IMR-90 (cell line): Measurements from ENCODE around the gene MYO5A.

Experiments
- CEBPB ChIP-seq: IDR thresholded peaks from 2 replicates; pipeline ENCODE4 v1.6.1; 2012; ENCODE audit warnings: low read depth, low read length, improper control_type of control experiment
- MAFK ChIP-seq: IDR thresholded peaks from 2 replicates; pipeline ENCODE4 v1.6.1; 2012; ENCODE audit warnings: low read depth, low read length, improper control_type of control experiment
- MAZ ChIP-seq: IDR thresholded peaks from 2 replicates; pipeline ENCODE4 v1.6.1; 2012; ENCODE audit warnings: low read depth, mild to moderate bottlenecking, low read length, improper control_type of control experiment, moderate library complexity, borderline replicate concordance
- POLR2A ChIP-seq: IDR thresholded peaks from 2 replicates; pipeline ENCODE4 v1.6.1; 2012; ENCODE audit warnings: mild to moderate bottlenecking, low read depth, low read length
- RAD21 ChIP-seq: IDR thresholded peaks from 2 replicates; pipeline ENCODE4 v1.6.1; 2012; ENCODE audit warnings: low read length, improper control_type of control experiment
- RCOR1 ChIP-seq: IDR thresholded peaks from 2 replicates; pipeline ENCODE4 v1.6.1; 2012; ENCODE audit warnings: mild to moderate bottlenecking, low read length, improper control_type of control experiment; ENCODE audit not compliant: insufficient replicate concordance
- RFX5 ChIP-seq: IDR thresholded peaks from 2 replicates; pipeline ENCODE4 v1.8.0; 2012; ENCODE audit warnings: low read depth, mild to moderate bottlenecking, low read length, moderate library complexity
- TF ChIP-seq, protein P1 (sequence below): conservative IDR thresholded peaks from 2 replicates; pipeline ENCODE4 v1.5.1; 2012; ENCODE audit warnings: mild to moderate bottlenecking, low read depth, low read length, improper control_type of control experiment

DNA sequence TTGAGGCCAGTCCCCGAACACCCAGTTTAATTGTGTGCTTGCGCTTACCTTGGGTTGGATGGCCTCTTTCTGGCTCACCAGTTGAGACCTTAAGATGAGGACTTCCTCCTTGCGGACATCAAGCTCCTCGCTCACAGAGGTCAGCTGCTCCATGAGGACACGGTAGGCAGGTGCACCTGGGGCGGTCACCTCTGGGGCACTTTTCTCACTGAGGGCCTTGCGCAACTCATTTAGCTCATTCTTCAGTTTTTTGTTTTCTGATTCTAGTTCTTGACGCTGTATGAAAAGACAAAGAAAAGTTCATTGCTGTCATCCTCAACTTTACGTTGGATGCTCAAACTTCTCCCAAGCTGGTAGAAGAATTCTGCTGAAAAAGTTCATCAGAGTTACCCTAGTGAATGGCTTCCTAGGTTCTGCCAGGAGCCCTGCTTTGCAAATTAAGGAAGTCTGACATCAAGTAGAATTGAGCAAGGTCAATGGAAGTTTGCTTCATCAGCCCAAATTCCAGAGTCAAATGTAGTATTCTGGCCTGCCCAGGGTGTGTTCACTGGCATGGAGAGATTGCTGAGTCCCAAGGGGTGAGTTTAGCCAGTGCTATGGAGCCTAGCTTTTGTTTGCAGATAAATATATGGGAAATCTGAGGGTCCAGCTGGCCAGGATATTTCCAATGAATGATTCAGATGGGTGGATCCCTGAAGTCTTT is 177.3 kb downstream of the MYO5A start:
- TF ChIP-seq RAD21 (no peak), MAFK (no peak), POLR2A (no peak), MAZ (no peak), RFX5 (no peak), RCOR1 (no peak), CEBPB (peak; percentile 49; the same call in 1 of the 2 replicates)
- TF ChIP-seq, protein P1, sequence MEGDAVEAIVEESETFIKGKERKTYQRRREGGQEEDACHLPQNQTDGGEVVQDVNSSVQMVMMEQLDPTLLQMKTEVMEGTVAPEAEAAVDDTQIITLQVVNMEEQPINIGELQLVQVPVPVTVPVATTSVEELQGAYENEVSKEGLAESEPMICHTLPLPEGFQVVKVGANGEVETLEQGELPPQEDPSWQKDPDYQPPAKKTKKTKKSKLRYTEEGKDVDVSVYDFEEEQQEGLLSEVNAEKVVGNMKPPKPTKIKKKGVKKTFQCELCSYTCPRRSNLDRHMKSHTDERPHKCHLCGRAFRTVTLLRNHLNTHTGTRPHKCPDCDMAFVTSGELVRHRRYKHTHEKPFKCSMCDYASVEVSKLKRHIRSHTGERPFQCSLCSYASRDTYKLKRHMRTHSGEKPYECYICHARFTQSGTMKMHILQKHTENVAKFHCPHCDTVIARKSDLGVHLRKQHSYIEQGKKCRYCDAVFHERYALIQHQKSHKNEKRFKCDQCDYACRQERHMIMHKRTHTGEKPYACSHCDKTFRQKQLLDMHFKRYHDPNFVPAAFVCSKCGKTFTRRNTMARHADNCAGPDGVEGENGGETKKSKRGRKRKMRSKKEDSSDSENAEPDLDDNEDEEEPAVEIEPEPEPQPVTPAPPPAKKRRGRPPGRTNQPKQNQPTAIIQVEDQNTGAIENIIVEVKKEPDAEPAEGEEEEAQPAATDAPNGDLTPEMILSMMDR: no peak
